ENCODE data around the gene DCANP1. TPM values are rescaled to one million over a fixed set of nuclear protein-coding genes. Genes with fewer than 3 reads are reported as not detected.

Gene DCANP1
- total and polyA plus RNA-seq, 2 donors (not counting 1 experiment from before 2014, with no cell fraction given): not detected

DNA sequence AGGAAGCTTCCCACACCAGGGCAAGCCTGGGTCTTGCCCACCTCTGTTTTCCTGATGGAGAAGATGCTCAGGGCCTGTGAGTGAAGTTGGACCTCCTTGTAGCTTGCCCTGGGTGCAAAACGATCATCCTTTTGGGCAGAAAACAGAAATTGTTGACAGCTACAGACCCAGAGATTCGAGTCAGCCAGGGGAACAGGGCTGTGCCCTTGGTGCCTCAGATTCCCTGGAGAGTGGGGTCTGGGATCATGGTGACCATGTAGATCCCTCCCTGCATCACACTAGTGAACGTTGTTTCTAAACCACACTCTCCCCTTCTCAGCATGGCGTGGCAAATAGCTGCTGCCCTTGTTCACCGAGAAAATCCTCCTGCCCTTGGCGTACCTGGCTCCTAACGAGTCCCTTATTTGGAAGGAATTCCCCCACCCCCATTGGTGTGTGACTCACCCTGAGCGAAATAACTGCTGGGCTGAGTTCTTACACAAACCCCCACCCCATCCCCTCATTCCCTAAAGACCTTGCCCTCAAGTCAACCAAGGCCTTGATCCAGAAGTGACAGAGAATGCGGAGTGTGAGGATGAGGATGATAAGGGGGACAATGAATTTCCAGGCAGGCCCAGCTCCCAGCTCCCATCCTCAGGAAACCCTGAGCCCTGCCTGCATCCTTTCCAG is 1.1 kb upstream of the DCANP1 start:
- H3K4me3 ChIP-seq (ENCODE audit: control extremely low read depth in 1 of 5, extremely low read depth in 1 of 5, insufficient read depth in 1 of 5, low read depth in 2 of 5, low read length in 4 of 5): no peak overlapping the region
- H3K9me3 Mint-ChIP-seq (ENCODE audit: insufficient read depth): no peaks in the 10 kb centered on the region
- CTCF ChIA-PET: interaction anchor here (1.3 to 1.4 kb wide), 3 partner anchors 9 to 118 kb away, joined by 3 to 9 read pairs (median 4); no protein-coding TSS in a partner anchor
- TF ChIP-seq, protein P1, sequence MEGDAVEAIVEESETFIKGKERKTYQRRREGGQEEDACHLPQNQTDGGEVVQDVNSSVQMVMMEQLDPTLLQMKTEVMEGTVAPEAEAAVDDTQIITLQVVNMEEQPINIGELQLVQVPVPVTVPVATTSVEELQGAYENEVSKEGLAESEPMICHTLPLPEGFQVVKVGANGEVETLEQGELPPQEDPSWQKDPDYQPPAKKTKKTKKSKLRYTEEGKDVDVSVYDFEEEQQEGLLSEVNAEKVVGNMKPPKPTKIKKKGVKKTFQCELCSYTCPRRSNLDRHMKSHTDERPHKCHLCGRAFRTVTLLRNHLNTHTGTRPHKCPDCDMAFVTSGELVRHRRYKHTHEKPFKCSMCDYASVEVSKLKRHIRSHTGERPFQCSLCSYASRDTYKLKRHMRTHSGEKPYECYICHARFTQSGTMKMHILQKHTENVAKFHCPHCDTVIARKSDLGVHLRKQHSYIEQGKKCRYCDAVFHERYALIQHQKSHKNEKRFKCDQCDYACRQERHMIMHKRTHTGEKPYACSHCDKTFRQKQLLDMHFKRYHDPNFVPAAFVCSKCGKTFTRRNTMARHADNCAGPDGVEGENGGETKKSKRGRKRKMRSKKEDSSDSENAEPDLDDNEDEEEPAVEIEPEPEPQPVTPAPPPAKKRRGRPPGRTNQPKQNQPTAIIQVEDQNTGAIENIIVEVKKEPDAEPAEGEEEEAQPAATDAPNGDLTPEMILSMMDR (IDR thresholded peaks at IDR 0.05): no peak
- no peak for TF ChIP-seq EZH2 (IDR thresholded peaks at IDR 0.05; ENCODE audit: borderline replicate concordance, insufficient read depth, low read depth, low read length, poor library complexity, severe bottlenecking)
- no peak overlapping the region for H3K27ac ChIP-seq (ENCODE audit: low read length in 2 of 2)
- ATAC-seq (ENCODE audit: low read depth) (no peak), DNase-seq (no peak)
- intact Hi-C loops (cut with micrococcal nuclease): no loop called here
- no peak overlapping the region for H2AFZ ChIP-seq (ENCODE audit: insufficient read depth, low read depth, low read length, poor library complexity, severe bottlenecking)
- H4K20me1 ChIP-seq (ENCODE audit: control insufficient read depth, insufficient read depth, low read length, poor library complexity, severe bottlenecking): no peaks in the 10 kb centered on the region
- POLR2A ChIA-PET: no interaction called here
- H3K36me3 ChIP-seq (replicated peaks in 1 of 2; ENCODE audit: control extremely low read depth in 1 of 2, control insufficient read depth in 1 of 2, extremely low read depth in 1 of 2, insufficient read depth in 2 of 2, low read length in 1 of 2): no peaks in the 10 kb centered on the region
- peaks cover 2% of the 10 kb centered on the region for H3K4me1 Mint-ChIP-seq
- H3K4me1 ChIP-seq (ENCODE audit: control insufficient read depth in 2 of 2, insufficient read depth in 2 of 2, low read length in 2 of 2): no peaks in the 10 kb centered on the region
- no peaks in the 10 kb centered on the region for H3K79me2 ChIP-seq (ENCODE audit: control insufficient read depth, insufficient read depth, low read length)
- H3K9me3 ChIP-seq (ENCODE audit: control extremely low read depth in 1 of 3, control insufficient read depth in 2 of 3, insufficient read depth in 1 of 3, low read length in 2 of 3): peaks cover 0 to 7% (median 0%) of the 10 kb centered on the region in 3 donors
- H3K27ac Mint-ChIP-seq: no peak overlapping the region
- H3K9ac ChIP-seq (ENCODE audit: low read length): no peak overlapping the region
- H3K27me3 ChIP-seq (replicated peaks in 1 of 4; ENCODE audit: control extremely low read depth in 1 of 4, control insufficient read depth in 3 of 4, insufficient read depth in 4 of 4, low read length in 3 of 4): peaks cover 0 to 10% (median 0%) of the 10 kb centered on the region in 4 experiments
- H3K4me3 Mint-ChIP-seq: no peak overlapping the region
- 66% methylated on average over 5 of the region's 9 CpGs for WGBS (ENCODE audit: insufficient coverage)
- H3K27me3 Mint-ChIP-seq: peaks cover 36% of the 10 kb centered on the region
- no peak overlapping the region for H3K4me2 ChIP-seq (replicated peaks; ENCODE audit: low read depth, low read length, poor library complexity, severe bottlenecking)

DNA sequence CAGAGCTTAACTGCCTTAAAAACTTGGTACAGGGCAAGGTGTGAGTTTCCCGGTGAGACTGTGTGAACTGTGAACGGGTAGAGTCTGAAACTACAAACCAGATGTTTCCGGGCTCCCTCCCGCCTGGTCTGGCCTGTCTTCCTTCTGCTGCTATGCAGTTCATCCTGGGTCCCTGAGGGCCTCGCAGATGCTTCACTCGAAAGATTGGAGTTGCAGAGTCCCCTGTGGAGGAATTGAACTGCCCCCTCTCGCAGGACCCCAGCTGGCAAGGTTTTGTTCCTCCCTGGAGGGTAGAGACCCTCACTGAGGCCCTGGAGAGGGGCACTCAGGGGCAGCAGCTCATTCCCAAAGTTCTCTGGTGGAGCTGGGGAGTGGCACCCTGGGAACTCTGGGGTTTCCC is 533 bp downstream of the DCANP1 start:
- H3K27ac ChIP-seq (ENCODE audit: low read length in 2 of 2): no peak overlapping the region
- ChIA-PET CTCF (interaction anchor here (0.8 to 3.0 kb wide), 5 partner anchors 8 to 20 kb away, joined by 3 to 11 read pairs (median 3); no protein-coding TSS in a partner anchor), POLR2A (no interaction called here)
- H3K4me1 ChIP-seq (ENCODE audit: control insufficient read depth in 2 of 2, insufficient read depth in 2 of 2, low read length in 2 of 2): peaks cover 0 to 8% of the 10 kb centered on the region in 2 donors
- H3K36me3 ChIP-seq (replicated peaks in 1 of 2; ENCODE audit: control extremely low read depth in 1 of 2, control insufficient read depth in 1 of 2, extremely low read depth in 1 of 2, insufficient read depth in 2 of 2, low read length in 1 of 2): no peaks in the 10 kb centered on the region
- H4K20me1 ChIP-seq (ENCODE audit: control insufficient read depth, insufficient read depth, low read length, poor library complexity, severe bottlenecking): no peaks in the 10 kb centered on the region
- H3K4me3 ChIP-seq (ENCODE audit: control extremely low read depth in 1 of 5, extremely low read depth in 1 of 5, insufficient read depth in 1 of 5, low read depth in 2 of 5, low read length in 4 of 5): no peak overlapping the region
- no peak overlapping the region for H3K4me2 ChIP-seq (replicated peaks; ENCODE audit: low read depth, low read length, poor library complexity, severe bottlenecking)
- intact Hi-C loops (cut with micrococcal nuclease): no loop called here
- 1% methylated on average over 6 of the region's 7 CpGs for WGBS (ENCODE audit: insufficient coverage)
- no peak for TF ChIP-seq EZH2 (IDR thresholded peaks at IDR 0.05; ENCODE audit: borderline replicate concordance, insufficient read depth, low read depth, low read length, poor library complexity, severe bottlenecking)
- TF ChIP-seq, protein P1 (IDR thresholded peaks at IDR 0.05): no peak
- H3K9me3 ChIP-seq (ENCODE audit: control extremely low read depth in 1 of 3, control insufficient read depth in 2 of 3, insufficient read depth in 1 of 3, low read length in 2 of 3): no peaks in the 10 kb centered on the region
- peaks cover 0 to 20% (median 0%) of the 10 kb centered on the region in 4 experiments for H3K27me3 ChIP-seq (replicated peaks in 1 of 4; ENCODE audit: control extremely low read depth in 1 of 4, control insufficient read depth in 3 of 4, insufficient read depth in 4 of 4, low read length in 3 of 4)
- Mint-ChIP-seq H3K4me1 (peaks cover 3% of the 10 kb centered on the region), H3K27me3 (peaks cover 36% of the 10 kb centered on the region), H3K4me3 (no peak overlapping the region), H3K27ac (no peak overlapping the region), H3K9me3 (ENCODE audit: insufficient read depth) (no peaks in the 10 kb centered on the region)
- DNase-seq: no peak
- no peak overlapping the region for H3K9ac ChIP-seq (ENCODE audit: low read length)
- no peak overlapping the region for H2AFZ ChIP-seq (ENCODE audit: insufficient read depth, low read depth, low read length, poor library complexity, severe bottlenecking)
- H3K79me2 ChIP-seq (ENCODE audit: control insufficient read depth, insufficient read depth, low read length): no peaks in the 10 kb centered on the region
- ATAC-seq (ENCODE audit: low read depth): no peak

All from B cell (primary cell).